GM21619 (cell line): ENCODE data around the gene BIRC2.

ENCODE experiments used
- ATAC-seq: cut with Tn5 transposase; IDR thresholded peaks from one replicate; pipeline ENCODE4 v1.9.1; 2021; ENCODE audit not compliant: unreplicated experiment

Gene BIRC2

GRCh38 chr11:102322560-102322959, 24.5 kb upstream of the BIRC2 start:
- no peak for ATAC-seq

- ATAC-seq = no peak
Measured at GRCh38 chr11:102323542-102324251, 23.3 kb upstream of the BIRC2 start.

- ATAC-seq = no peak
Measured at GRCh38 chr11:102325088-102325487, 21.9 kb upstream of the BIRC2 start.

GRCh38 chr11:102328748-102329147, 18.3 kb upstream of the BIRC2 start:
- ATAC-seq = no peak

- no peak for ATAC-seq
Measured at GRCh38 chr11:102330231-102330630, 16.8 kb upstream of the BIRC2 start.

- no peak for ATAC-seq
Measured at GRCh38 chr11:102331341-102331740, 15.7 kb upstream of the BIRC2 start.

- no peak for ATAC-seq
Measured at GRCh38 chr11:102332611-102332994, 14.4 kb upstream of the BIRC2 start.

GRCh38 chr11:102338479-102339010, 8.5 kb upstream of the BIRC2 start:
- no peak for ATAC-seq

GRCh38 chr11:102341311-102341710, 5.7 kb upstream of the BIRC2 start:
- ATAC-seq = peak; percentile 5

GRCh38 chr11:102341844-102342318, 5.1 kb upstream of the BIRC2 start:
- ATAC-seq = peak; percentile 37

- no peak for ATAC-seq
Measured at GRCh38 chr11:102343809-102344208, 3.2 kb upstream of the BIRC2 start.

- no peak for ATAC-seq
Measured at GRCh38 chr11:102345904-102346303, 1.1 kb upstream of the BIRC2 start.

GRCh38 chr11:102346456-102346747, 612 bp upstream of the BIRC2 start:
- ATAC-seq = no peak

GRCh38 chr11:102347462-102348370, 702 bp downstream of the BIRC2 start:
- ATAC-seq = peak; percentile 15

- no peak for ATAC-seq
Measured at GRCh38 chr11:102357116-102357515, 10.1 kb downstream of the BIRC2 start.

GRCh38 chr11:102359372-102359771, 12.4 kb downstream of the BIRC2 start:
- ATAC-seq = no peak

GRCh38 chr11:102360681-102361080, 13.7 kb downstream of the BIRC2 start:
- ATAC-seq = no peak

GRCh38 chr11:102361086-102362031, 14.3 kb downstream of the BIRC2 start:
- peak; percentile 92 for ATAC-seq

GRCh38 chr11:102364991-102365390, 18.0 kb downstream of the BIRC2 start:
- ATAC-seq = no peak

GRCh38 chr11:102367364-102367763, 20.4 kb downstream of the BIRC2 start:
- no peak for ATAC-seq

- peak; percentile 100 for ATAC-seq
Measured at GRCh38 chr11:102368472-102368871, 21.5 kb downstream of the BIRC2 start.
